Measurements from ENCODE around the gene OST4.
"Not testable (repeated sequence)": the region's sequence is repeated elsewhere in the genome, so short reads cannot be mapped to it uniquely, and the experiment has no call there.

The OST4 gene

DNA sequence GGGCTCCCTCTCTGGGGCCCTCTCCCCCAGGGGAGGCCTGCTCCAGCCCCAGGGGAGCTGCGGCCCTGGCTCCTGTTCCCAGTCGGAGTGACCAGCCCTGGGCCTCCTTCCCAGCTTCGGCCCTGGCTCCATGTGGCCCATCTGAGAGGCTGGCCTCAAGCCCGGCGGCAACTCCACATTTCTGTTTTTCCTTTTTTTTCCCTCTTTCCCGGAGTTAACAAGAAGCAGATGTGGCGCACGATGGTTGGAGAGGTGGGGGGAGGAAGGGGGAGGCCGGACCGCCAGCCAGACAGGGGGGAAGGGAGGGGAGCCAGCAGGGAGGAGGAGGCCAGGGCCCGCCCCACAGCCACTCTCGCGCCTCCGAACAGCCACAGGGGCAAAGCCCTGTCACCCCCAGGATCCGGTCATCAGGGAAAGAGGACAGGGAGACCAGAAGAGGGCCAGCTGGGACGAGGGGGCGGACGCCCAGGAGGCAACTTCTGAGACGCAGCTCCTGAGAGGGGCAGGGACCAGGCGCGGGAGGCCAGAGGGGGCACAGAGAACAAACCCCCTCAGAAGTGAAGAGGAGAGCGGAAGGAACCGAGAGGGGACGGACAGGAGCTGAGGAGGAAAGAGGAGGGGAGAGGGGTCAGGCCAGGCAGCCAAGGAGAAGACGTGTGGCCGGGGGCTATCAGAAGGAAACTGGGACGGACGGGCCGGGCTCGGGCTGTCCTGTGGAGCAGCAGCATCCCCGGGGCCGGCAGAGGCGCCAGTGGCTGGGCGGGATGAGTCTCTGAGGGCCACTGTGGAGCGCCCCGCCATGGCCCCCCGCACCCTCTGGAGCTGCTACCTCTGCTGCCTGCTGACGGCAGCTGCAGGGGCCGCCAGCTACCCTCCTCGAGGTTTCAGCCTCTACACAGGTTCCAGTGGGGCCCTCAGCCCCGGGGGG is 7.1 kb upstream of the OST4 start, which contains the start of gene EMILIN1:
TSS of gene EMILIN1 (plus strand) at position 349 of the 928 bp plus-strand sequence. CDS start at position 800, 451 bp downstream.
- DNase-seq, result no peak

DNA sequence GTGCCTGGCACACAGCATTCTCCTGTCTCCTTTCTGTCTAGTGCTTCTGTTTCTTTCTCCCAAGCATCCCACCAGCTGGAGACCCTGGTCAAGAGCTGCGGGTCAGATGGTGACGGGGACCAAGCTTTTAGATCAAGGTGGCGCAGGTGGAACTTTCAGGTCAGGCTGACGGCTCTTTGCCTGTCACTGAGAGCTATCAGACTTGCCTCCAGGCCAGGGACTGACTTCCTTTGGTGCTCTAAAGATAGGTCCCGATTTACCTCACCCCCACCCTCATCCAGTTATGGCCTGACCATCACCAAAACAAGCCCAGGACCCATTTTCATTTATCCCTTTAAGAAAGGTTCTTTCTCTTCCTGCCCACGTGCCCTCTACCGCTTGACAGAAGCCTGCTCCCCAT is 5.8 kb upstream of the OST4 start:
- no peak for DNase-seq

DNA sequence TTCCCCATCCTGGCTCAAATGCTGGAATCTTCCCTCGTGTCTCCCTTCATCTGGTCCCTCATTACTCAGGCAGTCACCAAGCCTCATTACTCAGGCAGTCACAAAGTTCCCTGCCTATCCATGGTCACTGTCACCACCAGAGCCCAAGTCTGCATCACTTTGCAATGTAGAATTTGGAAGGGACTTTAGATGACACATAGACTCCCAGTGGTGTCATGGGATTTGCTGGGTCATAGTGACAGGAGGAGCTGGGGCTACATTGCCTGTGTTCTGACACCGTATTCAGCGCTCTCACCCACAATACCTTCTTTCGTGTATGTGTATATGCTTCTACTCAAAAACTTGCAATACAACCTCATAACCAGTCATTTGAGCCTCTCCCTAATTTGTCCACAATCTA is 4.9 kb upstream of the OST4 start:
- no peak for DNase-seq

DNA sequence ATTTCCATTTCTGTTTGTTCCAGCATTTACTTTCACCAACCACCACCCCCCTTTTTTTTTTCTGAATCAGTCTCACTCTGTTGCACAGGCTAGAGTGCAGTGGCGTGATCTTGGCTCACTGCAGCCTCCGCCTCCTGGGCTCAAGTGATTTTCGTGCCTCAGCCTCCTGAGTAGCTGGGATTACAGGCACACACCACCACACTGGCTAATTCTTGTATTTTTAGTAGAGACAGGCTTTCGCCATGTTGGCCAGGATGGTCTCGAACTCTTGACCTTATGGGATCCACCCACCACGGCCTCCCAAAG is 4.1 kb upstream of the OST4 start:
- DNase-seq, result not testable (repeated sequence)

DNA sequence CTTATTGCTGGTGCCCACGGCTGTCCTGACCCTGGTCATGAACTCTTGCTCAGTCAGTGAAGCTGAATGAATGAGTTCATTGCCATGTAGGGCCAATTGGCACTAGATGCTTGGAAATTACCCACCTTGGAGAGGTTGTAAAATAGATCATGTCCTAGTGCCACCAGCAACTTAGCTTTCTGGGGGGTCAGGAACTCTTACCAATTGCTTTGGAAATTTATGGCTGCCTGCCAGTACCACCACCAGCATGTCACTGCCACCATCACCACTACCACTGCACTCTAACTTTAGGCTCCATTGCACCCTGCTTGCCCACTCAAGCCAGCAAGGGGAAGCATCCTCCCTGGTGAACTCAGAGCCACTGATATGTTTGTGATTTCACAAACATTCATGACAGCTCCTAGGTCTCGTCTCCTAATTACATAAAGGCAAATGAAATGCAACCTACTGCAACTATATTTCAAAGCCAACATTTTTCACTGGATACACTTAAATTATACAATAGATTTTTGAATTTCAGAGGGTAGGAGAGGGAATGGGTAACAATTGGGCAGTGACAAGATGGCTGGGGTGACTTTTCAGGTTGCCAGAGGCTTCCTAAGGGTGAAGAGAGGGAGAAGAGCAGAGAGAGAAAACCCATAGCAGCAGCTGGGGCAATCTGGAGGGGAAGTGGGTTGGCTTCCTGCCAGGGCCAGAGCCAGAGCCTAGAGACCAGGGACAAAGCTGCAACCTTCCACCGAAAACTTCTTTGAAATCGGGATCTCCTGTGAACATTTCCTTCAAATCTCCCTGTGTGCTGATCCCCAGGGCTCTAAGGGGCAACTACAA is 3.5 kb upstream of the OST4 start:
- DNase-seq, result peak; percentile 41

DNA sequence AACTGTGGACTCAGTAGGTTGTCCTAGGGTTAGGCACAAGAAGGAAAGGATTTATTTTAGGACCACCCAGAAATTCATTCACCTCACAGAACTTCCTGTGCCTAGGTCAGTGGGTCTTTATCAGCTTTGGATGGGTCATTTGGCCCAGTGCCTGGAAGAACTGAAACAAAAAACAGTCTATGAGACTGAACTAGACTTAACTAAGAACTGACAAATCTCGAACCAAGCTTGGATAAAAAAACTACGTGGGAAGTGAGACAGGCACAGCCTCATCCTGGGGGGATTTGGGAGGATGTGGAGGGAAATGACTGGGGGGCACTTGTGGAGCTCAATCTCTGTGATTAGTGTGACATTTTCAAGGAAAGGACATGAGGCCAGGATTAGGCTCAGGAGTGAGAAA is 2.3 kb upstream of the OST4 start:
- no peak for DNase-seq

DNA sequence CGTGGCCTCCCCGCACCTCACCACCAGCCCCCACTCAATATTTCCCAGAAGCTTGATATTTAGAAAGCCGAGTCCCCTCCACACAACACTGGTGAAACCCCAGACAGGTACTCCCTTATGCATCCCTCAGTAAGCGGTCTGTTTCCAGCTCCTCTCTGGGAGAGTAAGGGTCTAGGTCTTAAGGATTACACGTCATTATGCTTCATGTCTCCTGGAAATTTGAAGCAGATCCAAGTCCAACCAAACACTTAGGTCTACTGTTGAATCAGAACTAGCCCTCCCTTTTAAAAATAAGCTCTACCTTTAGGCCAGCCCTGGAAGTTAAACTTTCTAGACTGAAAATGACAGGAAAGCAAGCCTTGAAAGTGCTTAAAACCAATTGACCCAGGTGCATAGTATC is 1.5 kb upstream of the OST4 start:
- no peak for DNase-seq

DNA sequence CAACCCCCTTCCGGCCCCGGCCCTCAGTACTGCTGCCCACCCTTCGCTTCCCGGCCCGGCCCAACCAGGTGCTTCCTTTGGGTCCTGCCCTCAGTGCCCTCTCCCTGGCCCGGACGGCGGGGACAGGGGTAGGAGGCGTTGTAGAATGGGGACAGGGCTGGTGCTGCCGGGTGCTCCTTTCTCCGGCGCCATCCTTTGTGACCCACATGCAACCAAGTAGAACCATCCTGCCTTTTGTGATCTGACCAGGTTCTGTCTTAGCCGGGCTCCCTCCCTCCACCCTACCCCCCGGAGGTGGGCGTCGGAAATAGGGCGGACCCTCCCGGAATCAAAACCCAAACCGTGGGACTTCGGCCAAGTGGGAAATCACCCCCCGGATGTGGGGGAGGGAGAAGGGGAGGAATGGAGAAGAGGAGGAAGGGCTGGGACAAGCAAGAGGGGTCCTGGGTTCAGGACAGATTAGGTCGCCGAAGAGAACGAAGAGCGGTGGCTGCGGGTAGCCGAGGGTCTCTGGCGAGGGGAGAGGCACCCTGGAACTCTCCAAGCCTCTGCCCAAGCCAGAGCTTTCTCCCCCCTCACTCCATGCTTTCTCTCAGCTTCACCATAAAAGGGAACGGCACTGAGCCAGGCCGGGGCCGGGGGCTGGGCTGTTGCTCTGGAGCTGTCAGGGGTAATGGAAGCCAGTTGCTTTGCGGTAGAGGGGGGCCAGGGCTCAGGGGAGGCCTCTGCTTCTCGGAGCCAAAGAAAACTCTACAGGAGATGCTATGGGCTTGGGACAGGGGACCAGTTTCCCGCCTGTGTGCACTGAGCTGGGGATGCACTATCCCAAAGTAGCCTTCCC is 756 bp upstream of the OST4 start:
- no peak for DNase-seq

DNA sequence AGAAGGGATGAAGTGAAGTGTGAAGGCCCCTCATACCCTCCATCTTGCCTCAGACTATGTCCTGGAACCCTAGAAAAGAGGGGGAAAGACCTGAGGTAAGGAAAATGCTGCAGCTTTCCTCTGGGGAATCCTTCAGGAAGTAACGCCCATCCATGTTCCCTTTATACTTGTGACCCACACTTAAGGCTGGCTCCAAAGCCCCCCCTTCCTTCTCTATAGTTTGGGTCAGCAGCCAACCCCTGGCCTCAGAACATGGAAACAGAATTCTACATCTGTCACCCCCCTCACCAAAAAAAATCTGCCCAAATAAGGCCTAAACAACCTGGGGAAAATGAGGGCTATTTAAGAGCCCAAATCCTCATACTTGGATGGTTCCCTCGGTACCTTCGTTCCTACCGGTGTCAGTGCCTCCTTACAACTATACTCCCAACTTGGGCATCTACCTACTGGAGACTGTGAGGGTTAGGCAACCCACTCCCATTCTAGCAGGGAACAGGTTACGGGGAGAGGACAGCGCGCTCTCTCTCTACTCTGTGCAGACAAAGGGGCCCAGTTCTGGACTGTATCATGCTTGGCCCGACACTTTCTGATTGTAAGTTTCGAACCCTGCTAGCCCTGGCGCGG is 689 bp downstream of the OST4 start:
- no peak for DNase-seq

DNA sequence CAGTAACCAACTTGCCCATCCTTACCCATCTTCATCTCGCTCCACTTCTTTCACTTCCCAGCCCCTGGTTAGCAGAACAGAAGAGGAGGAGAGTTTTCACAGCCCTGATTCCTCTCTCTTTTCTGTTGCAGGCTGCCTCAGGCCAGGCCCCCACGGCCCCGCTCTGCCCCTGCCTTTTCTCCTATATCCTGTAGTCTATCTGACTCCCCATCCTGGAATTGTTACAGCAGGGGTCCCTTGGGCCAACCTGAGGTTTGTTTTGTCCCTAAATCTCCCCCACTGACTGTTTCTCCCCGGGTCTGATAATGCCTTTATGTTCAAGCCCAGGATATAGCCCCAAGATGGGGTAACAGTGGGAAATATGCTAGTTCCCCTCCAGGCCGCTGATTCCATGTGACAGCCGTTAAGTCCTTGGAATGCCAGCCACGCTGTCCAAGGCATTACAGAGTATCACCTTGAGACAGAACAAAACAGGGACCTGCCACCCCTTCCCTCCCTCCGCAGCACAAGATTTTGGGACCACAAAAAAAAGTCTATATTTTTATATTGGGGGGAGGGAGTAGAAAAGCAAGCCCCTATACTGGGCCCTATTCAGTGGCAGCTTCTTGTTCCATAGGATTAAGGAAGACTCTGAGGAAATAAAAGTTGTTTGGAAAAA is 1.4 kb downstream of the OST4 start:
- no peak for DNase-seq

DNA sequence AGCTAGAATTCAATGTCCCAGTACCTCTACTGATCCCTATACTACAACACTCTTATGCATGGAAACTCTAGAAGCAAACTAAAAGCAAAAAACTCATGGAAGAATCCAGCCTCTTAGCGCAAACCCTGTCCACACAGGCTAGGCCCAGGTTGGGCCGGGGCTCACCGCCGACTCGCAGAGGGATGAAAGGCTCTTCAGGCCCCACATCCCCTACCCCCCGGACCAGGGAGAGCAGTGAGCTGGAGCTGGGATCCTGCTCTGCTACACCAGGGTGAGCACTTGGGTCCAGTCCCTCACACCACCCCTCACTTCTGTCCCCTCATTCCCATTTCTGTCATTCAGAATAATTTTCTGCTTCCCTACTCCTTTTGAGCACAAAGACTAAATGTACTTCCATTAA is 2.0 kb downstream of the OST4 start:
- no peak for DNase-seq

DNA sequence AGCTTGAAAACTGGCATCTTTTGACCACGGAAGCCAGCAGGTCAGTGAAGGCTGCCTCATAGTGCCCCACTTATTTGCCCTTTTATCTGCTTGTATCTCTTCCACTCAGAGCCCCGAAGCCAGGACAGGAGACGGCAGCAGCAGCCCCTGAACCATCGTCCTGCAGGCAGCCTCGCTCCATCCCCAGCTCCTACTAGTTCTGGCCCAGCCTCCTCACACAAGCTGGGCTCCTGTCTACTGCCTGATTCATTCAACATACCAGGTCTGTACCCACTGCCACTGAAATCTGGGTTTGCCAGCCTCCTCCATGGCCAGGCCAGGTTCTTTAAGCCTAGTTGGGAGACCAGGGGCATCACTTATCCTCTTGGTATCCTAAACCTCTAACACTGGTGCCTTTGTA is 4.1 kb downstream of the OST4 start:
- DNase-seq, result no peak

DNA sequence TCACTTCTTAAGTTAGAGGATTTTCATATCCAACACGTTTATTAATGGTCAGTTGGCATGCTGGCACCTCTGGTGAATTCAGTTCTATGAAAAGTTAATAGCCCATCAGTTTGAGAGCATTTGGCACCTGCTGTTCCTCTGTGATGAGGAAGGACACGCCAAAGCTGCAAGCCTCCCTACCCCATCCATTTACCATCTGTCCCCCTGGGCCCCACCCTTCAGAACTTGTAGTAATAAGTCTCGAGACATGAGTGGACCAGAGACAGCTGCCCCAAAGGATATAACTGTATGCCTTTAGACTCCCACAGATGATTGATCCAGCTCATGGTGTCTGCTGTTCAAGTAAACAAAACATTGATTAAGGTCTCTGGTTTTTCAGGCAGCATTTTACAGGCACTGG is 6.3 kb downstream of the OST4 start:
- no peak for DNase-seq

DNA sequence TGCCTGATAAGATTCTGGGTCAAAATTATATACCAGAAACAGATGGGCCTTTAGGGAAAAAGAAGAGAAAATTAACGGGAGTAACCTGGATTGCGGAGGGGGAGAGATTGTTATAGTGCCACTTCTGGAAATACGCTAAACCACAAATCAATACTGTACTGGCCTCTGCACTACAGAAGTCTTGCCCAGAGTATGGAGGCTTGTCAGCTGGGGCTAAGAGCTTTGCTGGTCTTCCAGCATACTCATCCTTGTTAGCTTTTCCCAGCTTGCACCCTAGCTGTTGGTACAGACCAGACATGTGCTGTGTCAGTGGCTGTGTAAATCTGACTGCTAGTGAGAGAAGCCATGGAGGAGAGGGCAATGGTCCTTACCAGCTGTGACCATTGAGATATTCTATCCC is 11.1 kb downstream of the OST4 start:
- no peak for DNase-seq

DNA sequence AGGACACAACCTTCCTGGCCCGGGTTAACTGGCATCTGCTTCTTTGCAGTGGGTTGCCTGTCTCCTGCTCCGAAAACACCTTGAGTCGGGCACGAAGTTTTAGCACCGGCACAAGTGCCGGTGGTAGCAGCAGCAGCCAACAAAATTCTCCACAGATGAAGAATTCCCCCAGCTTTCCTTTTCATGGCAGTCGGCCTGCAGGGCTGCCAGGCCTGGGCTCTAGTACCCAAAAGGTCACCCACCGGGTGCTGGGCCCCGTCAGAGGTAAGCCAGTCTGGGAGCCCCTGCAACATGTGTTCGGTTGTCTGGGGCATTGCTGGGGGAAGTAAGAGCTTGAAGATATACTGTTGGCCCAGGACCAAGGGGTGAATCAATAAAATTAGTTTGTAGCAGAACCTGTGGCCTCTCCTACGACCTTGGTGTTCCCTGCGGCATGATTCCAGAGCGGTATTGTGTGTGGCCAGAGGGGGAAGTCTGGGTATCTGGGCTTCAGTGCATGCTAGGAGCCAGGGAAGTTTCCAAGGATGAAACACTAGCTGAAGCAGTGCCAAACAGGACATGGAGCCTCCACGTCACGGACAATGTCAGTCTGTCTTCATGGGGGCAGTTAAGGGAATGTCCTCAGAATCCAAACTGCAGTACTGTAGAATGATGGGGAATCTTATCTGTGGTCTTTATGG is 12.2 kb downstream of the OST4 start:
- no peak for DNase-seq

DNA sequence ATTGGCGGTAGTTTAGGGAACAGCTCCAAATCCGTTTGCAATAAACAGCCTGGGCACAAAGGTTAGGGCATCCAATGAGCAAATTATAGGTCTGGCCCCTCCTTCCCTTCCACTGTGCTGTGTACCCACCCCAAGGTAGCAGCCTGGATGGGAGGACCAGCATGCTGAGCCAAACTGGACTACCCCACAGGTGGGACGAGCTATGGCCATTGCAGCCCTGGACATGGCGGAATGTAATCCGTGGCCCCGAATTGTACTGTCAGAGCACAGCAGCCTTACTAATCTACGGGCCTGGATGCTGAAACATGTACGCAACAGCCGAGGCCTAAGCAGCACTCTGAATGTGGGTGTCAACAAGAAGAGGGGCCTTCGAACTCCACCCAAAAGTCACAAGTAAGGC is 13.2 kb downstream of the OST4 start:
- no peak for DNase-seq

DNA sequence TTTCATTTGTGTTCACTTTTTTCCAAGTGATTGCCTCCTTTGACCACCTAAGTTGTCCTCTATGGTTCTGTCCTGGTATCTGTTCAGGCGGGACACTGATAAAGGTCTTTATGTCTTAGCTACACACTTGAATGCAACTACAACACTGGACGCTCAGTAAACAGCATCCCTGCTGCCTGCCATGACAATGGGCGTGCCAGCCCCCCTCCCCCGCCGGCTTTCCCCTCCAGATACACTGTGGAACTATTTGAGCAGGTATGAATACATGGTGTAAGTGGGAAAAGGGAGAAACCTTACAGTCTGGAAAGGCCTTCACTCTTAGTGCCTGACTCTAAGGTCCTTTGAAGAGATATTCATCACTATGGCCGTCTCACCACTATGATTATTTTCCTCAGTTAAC is 14.3 kb downstream of the OST4 start:
- DNase-seq, result no peak

DNA sequence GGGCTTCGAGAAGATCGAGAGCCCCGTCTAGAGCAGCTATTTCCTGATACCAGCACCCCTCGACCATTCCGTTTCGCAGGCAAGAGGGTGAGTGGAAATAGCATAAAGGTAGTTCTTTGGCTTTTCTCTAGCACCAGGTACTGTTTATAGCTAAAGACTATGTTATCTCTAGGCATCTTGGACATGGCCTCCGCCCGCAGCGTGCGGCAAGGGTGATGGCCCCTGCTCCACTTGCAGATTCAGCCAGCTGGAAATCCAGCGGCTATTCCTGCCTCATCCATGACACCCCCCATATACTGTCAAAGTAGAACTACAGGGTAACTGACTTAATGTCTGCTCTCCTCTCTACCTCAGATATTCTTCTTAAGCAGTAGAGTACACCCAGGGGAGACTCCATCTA is 16.7 kb downstream of the OST4 start:
- DNase-seq, result no peak

DNA sequence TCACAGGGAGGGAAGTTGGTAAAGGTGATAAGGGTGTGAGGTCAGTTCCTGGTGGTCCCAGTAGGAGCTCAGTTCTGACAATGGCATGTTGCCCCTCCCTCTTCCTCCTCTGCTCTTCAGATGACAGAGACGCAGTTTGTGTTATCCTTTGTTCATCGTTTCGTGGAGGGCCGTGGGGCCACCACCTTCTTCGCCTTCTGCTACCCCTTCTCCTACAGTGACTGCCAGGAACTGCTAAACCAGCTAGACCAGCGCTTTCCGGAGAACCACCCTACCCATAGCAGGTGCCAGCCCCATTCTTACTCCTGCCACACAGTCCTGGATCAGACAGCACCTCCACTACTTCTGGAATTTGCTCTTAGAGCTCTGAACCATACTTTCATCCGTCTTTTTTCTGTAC is 17.7 kb downstream of the OST4 start:
- no peak for DNase-seq

DNA sequence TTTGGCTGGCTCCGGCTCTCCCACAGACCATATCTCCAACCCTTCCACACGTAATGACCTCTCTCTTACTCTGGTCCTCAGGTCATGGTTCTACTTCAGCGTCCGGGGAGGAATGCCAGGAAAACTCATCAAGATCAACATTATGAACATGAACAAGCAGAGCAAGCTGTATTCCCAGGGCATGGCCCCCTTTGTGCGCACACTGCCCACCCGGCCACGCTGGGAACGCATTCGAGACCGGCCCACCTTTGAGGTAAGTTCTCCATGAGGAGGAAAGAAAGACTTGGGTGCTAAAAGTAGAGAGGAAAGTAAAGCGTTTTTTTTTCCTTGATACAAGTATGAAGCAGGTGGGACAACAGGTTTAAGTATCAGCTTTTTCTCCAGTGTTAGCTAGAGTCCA is 18.1 kb downstream of the OST4 start:
- DNase-seq, result no peak

DNA sequence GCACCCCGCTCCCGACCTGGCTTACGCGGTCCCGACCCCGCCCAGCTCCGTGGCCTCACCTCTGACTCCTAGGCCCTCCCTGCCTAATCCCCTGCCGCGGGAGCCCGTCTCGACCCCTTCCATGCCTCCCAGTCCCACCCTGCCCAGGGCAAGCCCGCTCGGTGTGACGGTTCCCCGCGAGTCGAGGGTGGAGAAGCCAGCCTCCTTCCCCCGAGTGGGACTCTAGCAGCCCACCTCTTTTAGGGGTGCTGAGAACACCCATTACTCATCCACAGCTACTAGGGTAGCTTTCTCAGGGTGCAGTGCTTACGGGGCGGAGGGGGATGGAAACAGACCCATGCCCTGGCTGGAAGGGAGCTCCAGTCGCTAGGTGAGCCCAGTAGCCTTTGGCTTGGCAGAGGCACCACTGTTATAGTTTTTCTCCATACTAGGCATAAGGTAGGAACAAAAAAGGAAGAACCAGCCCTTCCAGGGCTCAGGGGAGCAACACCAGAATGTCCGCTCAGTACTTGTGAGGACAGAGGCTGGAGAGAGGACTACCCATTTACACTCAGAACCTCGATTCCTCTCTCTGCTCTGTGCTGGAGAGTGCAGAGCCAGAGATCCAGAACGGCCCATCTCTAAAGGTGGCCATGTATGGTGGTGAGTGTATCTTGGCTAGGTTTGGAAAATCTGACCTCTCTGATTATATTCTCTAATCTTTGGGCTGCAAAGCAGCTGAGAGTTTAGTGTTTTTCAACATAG is 19.4 kb downstream of the OST4 start:
- DNase-seq, result no peak

Data from NCI-H510A (cell line).